ENCODE measurements around the gene ASXL2.

ASXL2 gene

DNA sequence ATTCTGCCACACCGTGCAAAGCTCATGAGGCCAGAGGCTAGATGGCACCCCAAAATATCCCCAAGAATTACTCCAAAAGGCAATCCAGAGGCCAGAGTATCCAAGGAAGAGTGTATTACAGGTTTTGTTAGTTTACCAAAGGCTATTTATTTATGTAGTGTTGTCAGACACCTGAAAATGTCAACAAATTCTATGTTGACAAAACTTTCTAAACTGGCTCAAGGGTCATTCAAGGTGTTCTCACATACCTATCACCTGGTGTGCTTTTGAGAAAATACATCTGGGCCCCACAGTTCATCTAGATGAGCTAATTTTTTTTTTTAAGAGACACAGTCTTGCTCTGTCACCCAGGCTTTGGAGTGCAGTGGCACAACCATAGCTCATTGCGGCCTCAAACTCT, 192.5 kb downstream of the ASXL2 start:
- TF ChIP-seq, protein P1, sequence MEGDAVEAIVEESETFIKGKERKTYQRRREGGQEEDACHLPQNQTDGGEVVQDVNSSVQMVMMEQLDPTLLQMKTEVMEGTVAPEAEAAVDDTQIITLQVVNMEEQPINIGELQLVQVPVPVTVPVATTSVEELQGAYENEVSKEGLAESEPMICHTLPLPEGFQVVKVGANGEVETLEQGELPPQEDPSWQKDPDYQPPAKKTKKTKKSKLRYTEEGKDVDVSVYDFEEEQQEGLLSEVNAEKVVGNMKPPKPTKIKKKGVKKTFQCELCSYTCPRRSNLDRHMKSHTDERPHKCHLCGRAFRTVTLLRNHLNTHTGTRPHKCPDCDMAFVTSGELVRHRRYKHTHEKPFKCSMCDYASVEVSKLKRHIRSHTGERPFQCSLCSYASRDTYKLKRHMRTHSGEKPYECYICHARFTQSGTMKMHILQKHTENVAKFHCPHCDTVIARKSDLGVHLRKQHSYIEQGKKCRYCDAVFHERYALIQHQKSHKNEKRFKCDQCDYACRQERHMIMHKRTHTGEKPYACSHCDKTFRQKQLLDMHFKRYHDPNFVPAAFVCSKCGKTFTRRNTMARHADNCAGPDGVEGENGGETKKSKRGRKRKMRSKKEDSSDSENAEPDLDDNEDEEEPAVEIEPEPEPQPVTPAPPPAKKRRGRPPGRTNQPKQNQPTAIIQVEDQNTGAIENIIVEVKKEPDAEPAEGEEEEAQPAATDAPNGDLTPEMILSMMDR (conservative IDR thresholded peaks at IDR 0.05; ENCODE audit: low read length) = no peak
- no peak for DNase-seq (ENCODE audit: low read depth)
- H3K4me3 ChIP-seq (ENCODE audit: low read length) = no peak overlapping the region

GRCh38 chr2:25684577-25685473, 193.5 kb downstream of the ASXL2 start:
- DNase-seq (ENCODE audit: low read depth) = no peak
- no peak overlapping the region for H3K4me3 ChIP-seq (ENCODE audit: low read length)
- TF ChIP-seq, protein P1 (conservative IDR thresholded peaks at IDR 0.05; ENCODE audit: low read length) = no peak

Measured in AG10803 (cell line).